H9 (cell line): Measurements from ENCODE around the gene JPH2. TPM values are rescaled to one million over a fixed set of nuclear protein-coding genes. Genes with fewer than 3 reads are reported as not detected.

Experiments
- DNase-seq: peaks from one replicate; pipeline ENCODE4 v3.0.0-alpha.2; 2017
- H2AFZ ChIP-seq: one replicate; pipeline ENCODE4 v1.6.1; 2013; ENCODE audit warnings: mild to moderate bottlenecking, low read length, control low read depth, moderate library complexity
- H2AK5ac ChIP-seq: 2 replicates; pipeline ENCODE4 v1.6.1; 2013; ENCODE audit warnings: low read length, control low read depth, mixed read lengths; ENCODE audit not compliant: insufficient read length
- H2BK120ac ChIP-seq: one replicate; pipeline ENCODE4 v1.6.1; 2013; ENCODE audit warnings: low read depth, mild to moderate bottlenecking, low read length, control low read depth, inconsistent platforms; ENCODE audit not compliant: poor library complexity, severe bottlenecking
- H2BK12ac ChIP-seq: 2 replicates; pipeline ENCODE4 v1.6.1; 2013; ENCODE audit warnings: low read length, control low read depth, mixed read lengths, low read depth; ENCODE audit not compliant: insufficient read length
- H2BK15ac ChIP-seq: 2 replicates; pipeline ENCODE4 v1.6.1; 2013; ENCODE audit warnings: low read depth, low read length, control low read depth
- H2BK20ac ChIP-seq: one replicate; pipeline ENCODE4 v1.6.1; 2013; ENCODE audit warnings: low read depth, mild to moderate bottlenecking, low read length, control low read depth, inconsistent platforms; ENCODE audit not compliant: poor library complexity, severe bottlenecking
- H2BK5ac ChIP-seq: 2 replicates; pipeline ENCODE4 v1.6.1; 2013; ENCODE audit warnings: low read length, control low read depth, mixed read lengths; ENCODE audit not compliant: insufficient read length
- H3K14ac ChIP-seq: 2 replicates; pipeline ENCODE4 v1.6.1; 2013; ENCODE audit warnings: low read length, control low read depth; ENCODE audit not compliant: insufficient read depth
- H3K18ac ChIP-seq: 2 replicates; pipeline ENCODE4 v1.6.1; 2013; ENCODE audit warnings: low read depth, mild to moderate bottlenecking, mixed read lengths, low read length, control low read depth; ENCODE audit not compliant: insufficient read length
- H3K23ac ChIP-seq: 2 replicates; pipeline ENCODE4 v1.6.1; 2013; ENCODE audit warnings: low read length, control low read depth, mixed read lengths, low read depth; ENCODE audit not compliant: insufficient read length
- H3K23me2 ChIP-seq: 2 replicates; pipeline ENCODE4 v1.6.1; 2013; ENCODE audit warnings: low read depth, mild to moderate bottlenecking, mixed read lengths, low read length, control low read depth; ENCODE audit not compliant: insufficient read length, poor library complexity, severe bottlenecking
- H3K27ac ChIP-seq: 2 replicates; pipeline ENCODE4 v1.5.1; 2013; ENCODE audit warnings: low read length, control low read depth, mixed read lengths, low read depth; ENCODE audit not compliant: insufficient read length
- H3K27me3 ChIP-seq: 2 replicates; pipeline ENCODE4 v1.6.1; 2013; ENCODE audit warnings: low read length, control low read depth, inconsistent platforms; ENCODE audit not compliant: insufficient read depth
- H3K4ac ChIP-seq: 2 replicates; pipeline ENCODE4 v1.6.1; 2013; ENCODE audit warnings: low read depth, mild to moderate bottlenecking, control low read depth, inconsistent platforms, low read length, moderate library complexity
- H3K4me1 ChIP-seq: 2 replicates; pipeline ENCODE4 v1.6.1; 2013; ENCODE audit warnings: low read length, control low read depth, inconsistent platforms; ENCODE audit not compliant: insufficient read depth
- H3K4me2 ChIP-seq: 2 replicates; pipeline ENCODE4 v1.6.1; 2013; ENCODE audit warnings: low read length, control low read depth, mixed read lengths; ENCODE audit not compliant: insufficient read length, insufficient read depth
- H3K56ac ChIP-seq: 2 replicates; pipeline ENCODE4 v1.6.1; 2013; ENCODE audit warnings: low read depth, mild to moderate bottlenecking, mixed read lengths, low read length, control low read depth; ENCODE audit not compliant: insufficient read length
- H3K79me1 ChIP-seq: 2 replicates; pipeline ENCODE4 v1.6.1; 2013; ENCODE audit warnings: low read depth, mild to moderate bottlenecking, moderate library complexity, low read length, control low read depth, inconsistent platforms; ENCODE audit not compliant: insufficient read depth, poor library complexity, severe bottlenecking
- H3K79me2 ChIP-seq: 2 replicates; pipeline ENCODE4 v1.6.1; 2013; ENCODE audit warnings: low read length, control low read depth, inconsistent platforms; ENCODE audit not compliant: insufficient read depth
- H3K9ac ChIP-seq: 2 replicates; pipeline ENCODE4 v1.6.1; 2013; ENCODE audit warnings: low read length, control low read depth, mixed read lengths; ENCODE audit not compliant: insufficient read length; ENCODE audit errors: extremely low read depth
- H3K9me3 ChIP-seq: one replicate; pipeline ENCODE4 v1.6.1; 2013; ENCODE audit warnings: low read depth, low read length, inconsistent platforms; ENCODE audit not compliant: control insufficient read depth
- H3T11ph ChIP-seq: one replicate; pipeline ENCODE4 v1.6.1; 2013; ENCODE audit warnings: mild to moderate bottlenecking, low read length, control low read depth, inconsistent platforms
- H4K20me1 ChIP-seq: one replicate; pipeline ENCODE4 v1.6.1; 2013; ENCODE audit not compliant: control insufficient read depth, insufficient read length, insufficient read depth
- H4K5ac ChIP-seq: 2 replicates; pipeline ENCODE4 v1.6.1; 2013; ENCODE audit warnings: low read depth, mild to moderate bottlenecking, mixed read lengths, low read length, control low read depth; ENCODE audit not compliant: insufficient read length
- H4K8ac ChIP-seq: replicated peaks from 2 replicates; pipeline ENCODE4 v1.6.1; 2013; ENCODE audit warnings: low read length, control low read depth, mixed read lengths, low read depth; ENCODE audit not compliant: insufficient read length
- H4K91ac ChIP-seq: 2 replicates; pipeline ENCODE4 v1.6.1; 2013; ENCODE audit warnings: low read depth, mild to moderate bottlenecking, moderate library complexity, mixed read lengths, low read length, control low read depth; ENCODE audit not compliant: insufficient read length
- H3K27ac Mint-ChIP-seq, 3 experiments: 2 replicates in 2 of 3; 3 replicates in 1 of 3; pipeline ENCODE4 v1.8.0; 2020 to 2021; ENCODE audit warnings: mixed read lengths in 3 of 3, mild to moderate bottlenecking in 1 of 3, moderate library complexity in 1 of 3
- H3K27me3 Mint-ChIP-seq: 2 replicates; pipeline ENCODE4 v1.8.0; 2021; ENCODE audit warnings: low read depth, mild to moderate bottlenecking, moderate library complexity, mixed read lengths
- H3K36me3 Mint-ChIP-seq, 3 experiments: 2 replicates in 2 of 3; 3 replicates in 1 of 3; pipeline ENCODE4 v1.8.0; 2020 to 2021; ENCODE audit warnings: low read depth in 3 of 3, mixed read lengths in 3 of 3; ENCODE audit not compliant: insufficient read depth in 1 of 3
- H3K4me1 Mint-ChIP-seq, 2 experiments: 2 replicates each; pipeline ENCODE4 v1.8.0; 2020; ENCODE audit warnings: mixed read lengths in 2 of 2
- H3K4me3 Mint-ChIP-seq, 2 experiments: 2 replicates in 1 of 2; 3 replicates in 1 of 2; pipeline ENCODE4 v1.8.0; 2020 to 2021; ENCODE audit warnings: mild to moderate bottlenecking in 2 of 2, mixed read lengths in 2 of 2, moderate library complexity in 1 of 2
- H3K9me3 Mint-ChIP-seq, 2 experiments: 2 replicates in 1 of 2; 3 replicates in 1 of 2; pipeline ENCODE4 v1.8.0; 2020; ENCODE audit warnings: mild to moderate bottlenecking in 2 of 2, mixed read lengths in 2 of 2, moderate library complexity in 1 of 2
- WGBS: extraction: QIAGEN DNeasy Blood & Tissue Kit; methylation state at CpG from one replicate; pipeline ENCODE4 v1.1.7; 2013; ENCODE audit warnings: missing lambda C conversion rate, low lambda C conversion rate, mixed read lengths; ENCODE audit not compliant: insufficient read length; ENCODE audit errors: extremely low coverage; 5-methylcytosine and 5-hydroxymethylcytosine counted together
- total RNA-seq: library from RNA; stranded (reverse); gene quantifications from 2 replicates; pipeline ENCODE4 v1.2.1, GENCODE V29; 2021
- TF ChIP-seq, protein P1 (sequence below): fragments of 200-600 bp; sonication (generic); conservative IDR thresholded peaks from 3 replicates; pipeline ENCODE4 v1.8.0; 2021; ENCODE audit warnings: antibody characterized with exemption, mild to moderate bottlenecking

JPH2 gene
- total RNA-seq, 1 experiment from 2014 or later: 0.31 TPM

DNA sequence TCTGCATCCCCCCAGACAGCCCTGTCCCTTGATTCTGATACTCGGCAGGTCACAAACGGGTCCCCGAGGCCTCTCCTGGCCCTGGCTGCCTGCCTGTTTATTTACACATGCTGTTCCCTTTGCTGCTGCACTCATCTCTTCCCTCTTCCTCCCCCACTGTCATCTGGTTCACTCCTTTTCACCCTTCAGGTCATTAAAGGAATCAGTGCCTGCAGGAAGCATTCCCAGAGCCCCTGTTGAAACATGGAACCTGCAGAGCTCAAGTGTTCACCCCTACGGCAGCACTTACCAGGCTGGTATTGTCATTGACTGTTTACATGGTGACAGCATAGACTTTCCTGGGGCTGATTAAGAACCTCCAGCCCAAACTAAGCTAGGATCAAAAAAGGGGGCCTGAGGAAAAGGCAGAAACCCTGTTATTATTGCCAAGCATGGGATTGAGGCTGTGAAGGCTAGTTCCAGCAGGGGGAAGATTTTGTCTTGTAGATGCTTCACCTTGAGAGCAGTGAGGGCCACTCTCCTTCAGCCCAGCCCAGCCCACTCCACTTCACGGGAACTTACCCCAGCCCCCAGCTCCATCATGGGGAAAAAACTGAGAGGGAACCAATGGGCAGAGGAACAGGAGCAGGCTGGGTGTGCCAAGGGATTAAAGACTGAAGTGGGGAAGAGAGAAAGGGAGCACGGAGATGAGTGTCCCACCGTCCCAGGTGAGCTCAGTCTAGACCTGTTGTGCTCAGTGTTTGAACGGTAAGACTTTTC is 73.2 kb downstream of the JPH2 start:
- Histone ChIP-seq H3K4me2 (no peak overlapping the region), H3K27ac (no peak overlapping the region), H4K20me1 (no peaks in the 10 kb centered on the region), H3K79me2 (no peaks in the 10 kb centered on the region), H2AK5ac (no peak overlapping the region), H2BK15ac (no peak overlapping the region), H3K9me3 (no peaks in the 10 kb centered on the region), H3K9ac (no peak overlapping the region), H3K56ac (no peak overlapping the region), H3T11ph (no peak overlapping the region), H3K23me2 (no peaks in the 10 kb centered on the region), H3K4me1 (no peaks in the 10 kb centered on the region), H3K27me3 (no peaks in the 10 kb centered on the region), H4K8ac (no peak overlapping the region), H2AFZ (no peak overlapping the region), H2BK20ac (no peak overlapping the region), H4K5ac (no peak overlapping the region), H4K91ac (no peak overlapping the region), H2BK12ac (no peak overlapping the region), H3K79me1 (no peaks in the 10 kb centered on the region), H3K18ac (no peak overlapping the region), H3K14ac (no peak overlapping the region; the same call in 1 of the 2 replicates), H3K4ac (no peak overlapping the region), H3K23ac (no peak overlapping the region), H2BK120ac (no peak overlapping the region), H2BK5ac (no peak overlapping the region)
- Mint-ChIP-seq H3K36me3 (peaks cover 0 to 3% (median 3%) of the 10 kb centered on the region in 3 experiments; a peak in 1 of 7 replicates), H3K4me3 (no peak overlapping the region), H3K4me1 (peaks cover 6 to 16% of the 10 kb centered on the region in 2 experiments; a peak in 3 of 4 replicates), H3K9me3 (peaks cover 3 to 4% of the 10 kb centered on the region in 2 experiments), H3K27me3 (no peaks in the 10 kb centered on the region; the same call in 1 of the 2 replicates), H3K27ac (peak overlapping the region in 2 of 3 experiments; percentile 50 to 59; a peak in 1 of 7 replicates)
- DNase-seq: no peak
- WGBS: no CpG with 5 or more reads among the region's 8 CpGs
- TF ChIP-seq, protein P1, sequence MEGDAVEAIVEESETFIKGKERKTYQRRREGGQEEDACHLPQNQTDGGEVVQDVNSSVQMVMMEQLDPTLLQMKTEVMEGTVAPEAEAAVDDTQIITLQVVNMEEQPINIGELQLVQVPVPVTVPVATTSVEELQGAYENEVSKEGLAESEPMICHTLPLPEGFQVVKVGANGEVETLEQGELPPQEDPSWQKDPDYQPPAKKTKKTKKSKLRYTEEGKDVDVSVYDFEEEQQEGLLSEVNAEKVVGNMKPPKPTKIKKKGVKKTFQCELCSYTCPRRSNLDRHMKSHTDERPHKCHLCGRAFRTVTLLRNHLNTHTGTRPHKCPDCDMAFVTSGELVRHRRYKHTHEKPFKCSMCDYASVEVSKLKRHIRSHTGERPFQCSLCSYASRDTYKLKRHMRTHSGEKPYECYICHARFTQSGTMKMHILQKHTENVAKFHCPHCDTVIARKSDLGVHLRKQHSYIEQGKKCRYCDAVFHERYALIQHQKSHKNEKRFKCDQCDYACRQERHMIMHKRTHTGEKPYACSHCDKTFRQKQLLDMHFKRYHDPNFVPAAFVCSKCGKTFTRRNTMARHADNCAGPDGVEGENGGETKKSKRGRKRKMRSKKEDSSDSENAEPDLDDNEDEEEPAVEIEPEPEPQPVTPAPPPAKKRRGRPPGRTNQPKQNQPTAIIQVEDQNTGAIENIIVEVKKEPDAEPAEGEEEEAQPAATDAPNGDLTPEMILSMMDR: no peak
